HG03135 (cell line): ENCODE results near the gene ANKRD44.
"Not testable (repeated sequence)": the region's sequence is repeated elsewhere in the genome, so short reads cannot be mapped to it uniquely, and the experiment has no call there.

ENCODE experiments used
- ATAC-seq: cut with Tn5 transposase; IDR thresholded peaks from one replicate; pipeline ENCODE4 v1.9.1; 2021; ENCODE audit warnings: mild to moderate bottlenecking, moderate library complexity; ENCODE audit not compliant: unreplicated experiment

ANKRD44 gene

DNA sequence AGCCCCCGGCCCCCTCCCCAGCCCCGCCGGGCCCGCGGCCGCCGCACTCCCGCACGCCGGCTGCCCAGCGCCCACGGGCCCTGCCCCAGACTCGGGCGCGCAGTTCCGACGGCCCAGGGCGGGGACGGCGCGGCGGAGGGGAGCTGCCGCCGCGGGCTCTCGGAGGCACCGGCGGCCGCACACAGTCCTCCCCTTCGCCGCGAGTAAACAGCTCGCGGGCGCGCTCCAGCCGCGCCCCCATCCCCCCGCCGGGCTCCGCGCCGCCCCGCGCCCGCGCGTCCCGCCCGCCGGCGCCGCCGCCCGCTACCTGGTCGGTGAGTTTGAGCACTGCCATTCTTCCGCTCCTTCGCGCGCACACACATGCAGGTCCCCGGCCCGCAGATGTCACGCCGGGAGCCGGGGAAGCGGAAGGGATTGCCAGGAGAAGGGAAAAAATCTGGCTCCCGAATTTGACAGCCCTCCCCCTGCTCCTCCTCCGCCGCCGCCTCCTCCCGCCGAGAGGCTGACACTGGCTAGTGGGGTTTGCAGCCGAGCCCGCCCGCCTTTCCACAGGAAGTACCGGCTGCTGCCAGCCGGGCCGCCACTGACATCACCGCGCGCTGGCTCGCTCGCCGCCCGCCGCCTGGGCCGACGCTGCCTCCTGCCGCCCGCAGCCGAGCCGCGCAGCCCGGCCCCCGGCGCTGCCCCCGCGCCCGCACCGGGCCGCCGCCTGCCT lies at the start of gene ANKRD44:
Gene ANKRD44, minus strand, starts transcription at position 510 of the 715 bp plus-strand sequence. Its CDS starts 176 bp downstream, at position 334.
- peak; percentile 58 for ATAC-seq

DNA sequence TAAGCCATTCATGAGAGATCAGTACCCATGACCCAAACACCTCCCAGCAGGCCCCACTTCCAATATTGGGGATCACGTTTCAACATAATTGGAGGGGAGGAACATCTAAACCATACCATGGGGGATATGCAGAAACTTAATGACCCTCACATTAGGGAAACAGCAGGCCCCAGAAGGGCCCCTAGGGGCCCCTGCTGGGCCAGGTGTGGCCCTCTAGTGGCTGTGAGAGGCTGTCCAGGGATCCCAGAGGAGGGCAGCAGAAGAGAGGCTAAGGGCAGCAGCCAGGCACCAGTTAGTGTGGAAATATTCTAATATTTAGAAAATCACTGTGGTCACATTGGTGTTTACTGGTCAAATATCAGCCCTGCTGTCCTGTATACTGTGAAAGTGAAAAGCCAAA lies 49.3 kb upstream of the ANKRD44 start:
- ATAC-seq = no peak

DNA sequence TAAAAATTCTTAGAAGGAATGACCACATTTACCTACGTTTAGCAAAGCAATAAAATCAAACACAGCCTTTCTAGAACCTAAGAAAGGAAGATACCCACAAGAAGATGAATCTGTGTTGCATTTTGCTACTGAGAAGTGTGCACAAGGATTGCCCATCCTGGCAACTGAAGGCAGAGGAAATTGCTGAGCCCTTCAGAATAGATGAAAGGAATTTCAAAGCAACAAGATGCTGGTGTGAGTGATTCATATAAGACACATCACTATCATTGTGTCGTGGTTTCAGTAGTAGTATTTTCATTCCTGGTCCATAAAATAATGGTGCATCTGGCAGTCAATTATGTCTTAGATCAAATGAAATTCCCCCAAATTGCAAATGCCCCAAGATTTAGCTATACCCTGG lies 48.4 kb upstream of the ANKRD44 start:
- no peak for ATAC-seq

DNA sequence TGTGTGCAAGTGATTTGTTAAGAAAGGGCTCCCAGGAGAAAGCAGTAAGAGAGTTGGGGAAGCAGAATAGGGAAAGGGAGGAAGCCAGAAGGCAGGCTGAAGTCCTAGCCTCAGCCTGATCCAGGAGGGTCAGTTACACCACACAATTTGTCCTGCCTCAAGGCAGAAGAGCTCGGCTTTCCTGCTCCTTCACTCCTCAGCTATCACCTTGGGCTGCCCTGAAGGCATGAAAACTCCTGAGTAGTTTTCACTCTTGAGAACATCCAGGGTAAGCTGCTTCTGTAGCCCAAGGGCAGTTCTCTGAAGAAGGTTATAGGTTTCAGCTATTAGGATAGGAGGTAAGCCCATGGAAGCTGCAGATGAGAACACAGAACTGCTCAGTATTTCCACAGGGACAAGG lies 47.4 kb upstream of the ANKRD44 start:
- ATAC-seq = no peak

DNA sequence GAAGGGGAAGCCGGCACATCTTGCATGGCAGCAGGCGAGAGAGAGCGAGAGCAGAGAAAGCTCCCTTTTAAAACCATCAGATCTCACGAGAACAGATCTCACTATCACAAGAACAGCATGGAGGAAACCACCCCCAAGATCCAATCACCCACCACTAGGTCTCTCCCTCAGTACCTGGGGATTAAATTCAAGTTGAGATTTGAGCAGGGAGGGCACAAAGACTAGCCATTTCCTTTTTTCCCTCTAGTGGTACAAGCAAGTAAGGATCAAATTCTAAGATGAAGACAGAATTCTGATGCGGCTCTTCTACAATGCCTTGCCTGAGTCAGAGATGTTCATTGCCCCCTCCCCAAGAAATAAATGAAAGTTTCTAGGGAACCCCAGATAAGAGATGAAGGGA lies 45.6 kb upstream of the ANKRD44 start:
- no peak for ATAC-seq

DNA sequence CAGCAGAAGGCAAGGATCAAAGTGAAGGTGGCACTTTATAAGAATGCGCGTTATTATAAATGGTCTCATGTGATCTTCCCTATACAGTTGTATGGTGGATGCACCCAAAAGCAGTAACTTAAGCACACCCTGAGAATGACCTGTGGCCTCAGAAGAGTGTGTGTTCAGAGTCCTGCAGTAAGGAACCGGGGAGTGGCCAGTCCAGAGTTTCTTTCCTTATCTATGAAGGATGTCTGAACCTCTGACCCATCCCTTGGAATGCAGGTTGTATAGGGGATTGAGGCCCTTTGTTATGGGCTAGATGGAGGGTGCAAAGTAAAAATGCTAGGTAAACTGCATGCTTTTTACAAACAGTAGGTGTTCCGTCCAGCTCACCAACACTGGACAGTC lies 43.6 kb upstream of the ANKRD44 start:
- ATAC-seq = no peak

DNA sequence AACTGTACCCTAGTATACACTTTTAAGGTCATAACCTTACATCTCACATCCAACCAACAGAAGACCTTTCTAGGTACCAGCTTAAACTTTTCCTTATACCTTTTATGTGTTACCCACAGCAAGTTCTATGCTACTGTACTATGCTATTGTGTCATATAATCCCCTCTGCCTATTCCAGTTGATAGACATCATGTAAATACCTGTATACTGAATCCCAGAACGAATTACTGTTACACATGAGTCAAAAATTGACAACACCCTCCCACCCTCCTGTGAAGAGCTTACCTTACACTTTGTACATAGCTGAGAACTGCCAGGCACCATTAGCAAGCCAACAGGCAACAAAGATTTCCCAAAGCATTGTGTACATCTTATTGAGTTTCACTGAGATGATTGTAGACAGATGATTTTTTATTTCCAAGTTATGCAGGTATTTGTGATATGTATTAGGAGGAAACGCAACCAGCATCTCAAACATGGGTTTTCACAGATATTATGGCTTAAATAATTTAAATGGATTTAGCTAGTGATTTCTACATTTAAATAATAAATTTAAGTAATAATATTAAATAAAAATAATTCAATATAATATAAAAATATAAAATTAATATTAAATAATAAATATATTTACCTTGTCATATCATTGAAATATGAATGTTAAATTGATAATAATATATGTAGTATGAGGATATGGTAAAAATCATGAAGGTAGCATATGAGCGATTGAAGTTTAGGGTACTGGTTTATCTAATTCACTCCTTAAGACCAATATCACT lies 43.0 kb upstream of the ANKRD44 start:
- ATAC-seq = no peak

DNA sequence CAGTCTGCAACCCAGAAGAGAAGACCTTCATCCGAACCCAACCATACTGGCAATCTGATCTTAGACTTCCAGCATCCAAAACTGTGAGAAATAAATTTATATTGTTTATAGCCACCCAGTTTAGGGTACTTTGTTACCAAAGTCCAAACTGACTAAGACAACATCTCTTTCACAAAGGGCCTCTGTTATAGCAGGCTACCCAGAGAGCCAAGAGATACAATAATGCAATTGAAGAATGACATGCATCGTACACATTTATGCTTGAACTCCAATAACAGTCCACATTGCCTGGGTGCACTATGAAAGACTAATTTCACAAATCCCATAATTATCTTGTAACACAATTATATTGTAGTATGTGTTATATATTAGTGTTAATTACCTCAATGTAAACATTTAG lies 39.1 kb upstream of the ANKRD44 start:
- ATAC-seq = no peak

DNA sequence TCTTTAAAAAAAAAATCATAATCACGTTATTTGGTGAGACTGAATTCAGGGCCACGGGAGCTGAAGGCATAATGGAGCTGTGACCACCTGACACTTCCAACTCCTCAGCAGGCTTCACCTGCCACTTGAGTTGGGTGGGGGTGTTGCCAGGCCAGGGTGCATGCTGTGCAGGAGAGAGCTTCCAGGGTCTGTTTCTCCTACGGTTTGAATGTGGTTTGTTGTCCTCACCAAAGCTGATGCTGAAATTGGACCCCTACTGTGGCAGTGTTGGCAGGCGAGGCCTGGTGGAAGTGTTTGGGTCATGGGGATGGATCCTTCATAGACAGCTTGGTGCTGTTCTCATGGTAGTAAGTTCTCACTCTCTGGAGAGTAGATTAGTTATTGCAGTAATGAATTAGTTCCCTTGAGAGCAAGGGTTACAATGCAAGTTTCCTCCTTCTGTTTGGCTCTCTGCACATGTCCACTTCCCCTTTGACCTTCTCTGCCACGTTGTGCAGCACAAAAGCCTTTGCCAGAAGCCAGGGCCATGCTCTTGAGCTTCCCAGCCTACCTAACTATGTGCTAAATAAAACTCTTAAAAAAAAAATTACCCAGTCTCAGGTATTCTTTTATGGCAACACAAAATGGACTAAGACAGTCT lies 38.3 kb upstream of the ANKRD44 start:
- ATAC-seq = no peak

DNA sequence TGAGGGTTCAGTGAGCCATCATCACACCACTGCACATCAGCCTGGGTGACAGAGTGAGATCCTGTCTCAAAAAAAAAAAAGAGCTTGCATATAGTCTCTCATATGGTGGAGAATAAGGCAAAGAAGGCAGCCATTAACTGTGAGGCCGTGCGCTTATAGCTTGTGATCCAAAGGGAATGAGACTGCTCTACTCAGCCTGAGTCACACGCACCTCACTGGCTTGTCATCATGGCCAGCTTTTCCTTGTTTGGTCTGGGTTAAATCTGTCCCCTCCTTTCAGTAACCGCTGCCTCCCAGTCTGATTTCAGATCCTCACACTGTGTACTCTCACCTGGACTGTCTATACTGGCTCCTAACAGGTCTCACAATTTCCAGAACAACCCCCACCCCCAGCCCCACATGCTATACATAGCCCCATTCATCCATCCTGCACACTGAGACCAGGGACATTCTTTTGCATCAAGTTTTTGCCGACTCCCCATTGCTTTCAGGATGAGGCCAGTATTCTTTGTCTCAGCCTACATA lies 35.3 kb upstream of the ANKRD44 start:
- no peak for ATAC-seq

DNA sequence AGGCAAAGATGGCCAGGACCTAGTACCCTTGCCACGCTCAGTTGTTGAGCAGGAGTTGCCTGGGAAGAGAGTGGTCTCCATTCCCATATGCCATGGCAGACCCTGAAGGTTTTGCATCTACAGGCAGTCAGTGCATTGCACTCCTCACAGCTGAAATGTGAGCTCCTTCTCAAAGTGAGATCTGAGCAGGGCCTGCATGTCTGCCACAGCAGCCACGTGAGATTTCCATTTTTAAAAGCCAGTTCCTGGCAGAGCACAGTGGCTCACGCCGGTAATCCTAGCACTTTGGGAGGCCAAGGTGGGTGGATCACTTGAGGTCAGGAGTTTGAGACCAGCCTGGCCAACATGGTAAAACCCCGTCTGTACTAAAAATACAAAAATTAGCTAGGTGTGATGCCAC lies 33.4 kb upstream of the ANKRD44 start:
- not testable (repeated sequence) for ATAC-seq

DNA sequence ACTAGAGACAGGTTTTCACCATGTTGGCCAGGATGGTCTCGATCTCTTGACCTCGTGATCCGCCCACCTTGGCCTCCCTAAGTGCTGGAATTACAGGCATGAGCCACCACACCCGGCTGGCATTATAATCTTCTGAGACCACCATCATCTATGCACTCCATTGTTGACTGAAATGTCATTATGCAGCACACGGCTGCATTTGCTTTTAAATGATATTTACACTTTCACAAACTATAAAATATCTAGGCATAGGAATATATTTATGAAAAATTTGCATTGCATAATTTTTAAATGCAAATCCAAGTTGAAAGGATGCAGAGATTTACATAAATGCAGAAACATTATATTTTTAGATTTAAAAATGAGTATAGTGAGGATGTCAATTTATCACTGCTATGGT lies 30.0 kb upstream of the ANKRD44 start:
- no peak for ATAC-seq

DNA sequence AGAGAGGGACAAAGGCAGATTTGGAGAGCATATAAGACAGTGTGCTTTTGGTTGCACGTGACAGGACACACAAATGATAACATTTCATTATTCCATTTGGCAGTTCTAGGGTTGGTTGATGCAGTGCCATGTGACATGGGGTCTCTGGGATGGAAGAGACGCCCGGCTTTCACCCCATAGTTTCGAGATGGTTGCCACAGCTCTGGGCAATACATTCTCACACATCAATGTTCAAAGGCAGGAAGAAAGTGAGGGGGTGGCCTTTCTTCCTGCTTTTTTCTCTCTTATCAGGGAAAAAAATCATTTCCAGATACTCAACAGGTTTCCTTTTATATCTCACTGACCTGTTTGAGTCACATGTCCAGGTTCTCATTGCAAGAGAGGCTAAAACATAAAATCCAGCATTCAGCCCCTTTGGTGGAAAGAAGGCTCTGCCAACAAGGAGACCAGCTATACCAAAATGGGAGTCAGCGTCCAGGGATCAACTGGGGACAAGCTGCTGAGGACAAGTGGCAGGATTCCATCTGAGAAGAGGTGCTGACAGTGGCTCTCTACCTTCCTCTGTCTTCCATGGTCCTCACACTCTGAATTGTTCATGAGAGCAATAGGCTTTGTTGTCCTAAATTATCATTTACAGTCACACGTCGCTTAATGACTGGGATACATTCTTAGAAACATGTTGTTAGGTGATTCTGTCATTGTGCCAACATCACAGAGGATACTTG lies 29.1 kb upstream of the ANKRD44 start:
- ATAC-seq = no peak

DNA sequence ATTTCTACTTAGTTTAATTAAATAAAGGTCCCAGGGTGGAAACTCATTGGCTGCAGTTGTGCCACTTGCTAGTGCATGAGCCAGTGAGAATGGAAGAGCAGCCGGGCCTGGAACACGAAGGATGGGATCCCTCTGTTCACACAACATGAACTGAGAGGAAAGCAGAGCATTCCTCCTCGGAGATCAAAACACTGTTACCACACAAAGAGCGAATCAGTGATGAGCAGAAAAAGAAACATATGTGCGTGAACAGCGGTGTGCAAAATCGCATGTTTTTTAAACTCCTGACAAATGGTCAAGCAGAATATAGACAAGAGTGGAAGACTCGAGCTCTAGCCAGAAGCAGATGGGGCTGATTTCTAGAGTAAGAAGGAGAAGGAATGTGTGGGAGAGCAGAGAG lies 28.4 kb upstream of the ANKRD44 start:
- no peak for ATAC-seq

DNA sequence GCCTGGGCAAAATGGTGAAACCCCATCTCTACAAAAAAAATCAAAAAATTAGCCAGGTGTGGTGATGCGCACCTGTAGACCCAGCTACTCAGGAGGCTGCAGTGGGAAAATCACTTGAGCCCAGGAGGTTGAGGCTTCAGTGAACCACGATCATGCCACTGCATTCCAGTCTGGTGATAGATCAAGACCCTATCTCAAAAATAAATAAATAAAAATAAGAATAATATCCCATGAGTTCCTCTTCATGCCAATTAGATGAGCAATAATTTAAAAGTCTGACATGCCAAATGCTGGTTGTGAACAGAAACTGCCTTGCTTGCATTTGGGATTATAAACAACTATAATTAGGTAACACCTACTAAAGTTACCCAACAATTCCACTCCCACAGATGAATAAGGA lies 22.1 kb upstream of the ANKRD44 start:
- no peak for ATAC-seq

DNA sequence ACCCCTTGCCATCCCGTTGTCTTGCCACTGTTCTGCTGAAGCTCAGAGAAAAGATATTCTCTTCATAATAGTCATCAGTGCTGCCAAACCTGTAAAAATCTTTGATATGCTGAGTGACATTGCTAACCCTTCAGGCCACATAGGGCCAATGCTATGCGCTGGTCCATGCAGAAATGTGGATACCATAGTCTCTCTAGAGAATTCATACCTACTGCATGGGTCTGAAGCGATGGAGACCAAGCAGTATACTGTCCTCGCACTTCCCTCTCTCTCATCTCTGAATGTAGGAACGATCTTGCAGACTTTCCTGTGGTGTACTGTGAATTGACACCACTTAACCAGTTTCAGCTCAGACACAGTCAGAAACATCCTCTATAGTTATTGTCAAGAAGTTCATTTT lies 17.9 kb upstream of the ANKRD44 start:
- ATAC-seq = no peak

DNA sequence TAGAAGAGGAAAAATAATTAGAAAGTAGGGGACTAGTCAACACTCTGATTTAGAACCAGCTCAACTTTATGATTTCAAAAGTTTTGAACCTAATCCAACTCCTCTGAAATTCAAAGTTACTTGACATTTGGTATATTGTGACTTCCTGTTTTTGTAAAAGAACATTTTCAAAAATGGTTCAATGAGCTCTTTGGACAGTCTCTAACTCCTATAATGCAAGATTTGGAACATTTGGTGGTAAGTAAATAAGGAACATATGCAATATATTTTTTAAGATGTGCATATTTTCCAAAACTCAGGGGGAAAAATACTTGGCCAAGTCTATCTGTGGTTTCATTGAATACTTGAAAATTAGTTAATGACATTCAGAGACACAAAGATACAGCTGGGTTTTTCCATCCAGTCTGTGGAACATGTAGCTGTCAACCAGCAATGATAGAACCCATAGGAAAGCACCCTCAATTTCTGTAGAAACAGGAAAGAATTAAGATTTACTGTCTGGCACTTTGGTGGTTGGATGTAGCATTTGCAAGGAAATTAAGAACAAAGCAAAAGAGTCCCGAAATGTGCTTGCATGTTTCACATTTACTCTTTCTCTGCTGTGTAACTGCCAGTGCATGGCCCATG lies 17.0 kb upstream of the ANKRD44 start:
- ATAC-seq = no peak

DNA sequence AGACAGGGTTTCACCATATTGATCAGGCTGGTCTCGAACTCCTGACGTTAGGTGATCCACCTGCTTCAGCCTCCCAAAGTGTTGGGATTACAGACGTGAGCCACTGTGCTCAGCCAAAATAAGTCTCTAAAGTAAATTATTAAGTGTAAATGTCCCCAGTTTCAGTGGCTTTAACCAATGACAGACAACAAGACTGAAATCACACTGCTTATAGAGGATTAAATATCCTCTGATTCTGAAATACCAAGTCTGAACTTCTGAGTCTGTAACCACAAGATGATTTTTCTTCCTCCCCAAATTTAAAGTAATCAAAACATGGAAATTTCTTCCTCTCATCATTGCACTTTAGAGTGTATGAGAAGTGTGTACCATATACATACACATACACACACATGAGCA lies 16.5 kb upstream of the ANKRD44 start:
- ATAC-seq = no peak

DNA sequence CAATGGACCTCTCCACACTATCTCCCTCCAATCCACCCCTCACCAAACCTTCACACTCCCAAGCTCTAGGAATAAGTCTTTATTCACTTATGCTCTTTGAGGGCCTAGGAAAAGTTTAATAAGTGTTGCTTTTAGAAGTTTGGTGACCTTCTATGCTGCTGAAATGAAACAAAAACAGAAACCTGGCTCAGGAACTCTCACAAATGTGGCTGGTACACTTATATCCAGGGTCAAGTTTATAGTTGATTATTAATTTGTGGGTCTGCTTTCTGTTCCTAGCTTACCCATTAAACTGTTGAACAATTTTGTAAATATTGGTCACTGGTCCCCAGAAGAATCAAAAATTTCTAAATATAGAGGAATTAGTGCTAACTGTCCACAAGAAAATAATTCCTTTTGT lies 14.2 kb upstream of the ANKRD44 start:
- ATAC-seq = peak; percentile 85
